ENCODE measurements around the gene CDC42BPG. TPM values are rescaled to one million over a fixed set of nuclear protein-coding genes. Genes with fewer than 3 reads are reported as not detected.

Gene CDC42BPG
- total and polyA plus RNA-seq, 2 of the 8 experiments (the other 6 are each of a cell fraction or from before 2014, with no cell fraction given), result 3.7 to 10.6 TPM

- no peak for TF ChIP-seq FOSL1 (IDR thresholded peaks at IDR 0.05; ENCODE audit: insufficient read depth, low read depth, low read length)
- TF ChIP-seq CHD7 (IDR thresholded peaks at IDR 0.05; ENCODE audit: insufficient replicate concordance, low read length), result no peak
- TF ChIP-seq KDM4A (IDR thresholded peaks at IDR 0.05; ENCODE audit: low read depth, low read length, severe bottlenecking), result no peak
- no peak for TF ChIP-seq POU5F1 (IDR thresholded peaks at IDR 0.05; ENCODE audit: low read depth, low read length)
- no peak for TF ChIP-seq JUN (IDR thresholded peaks at IDR 0.05; ENCODE audit: low read depth, low read length)
- no peak for TF ChIP-seq CBX5 (IDR thresholded peaks at IDR 0.05; ENCODE audit: low read depth, low read length)
- TF ChIP-seq ZNF274 (IDR thresholded peaks at IDR 0.05; ENCODE audit: borderline replicate concordance, extremely low read depth, low read length), result no peak
- no peak for TF ChIP-seq JUND (IDR thresholded peaks at IDR 0.05; ENCODE audit: low read length)
These were observed 42.7 kb downstream of the CDC42BPG start (continued) for GRCh38 chr11:64801561-64802369.
